Upper lobe of right lung (tissue), 1 donor: Measurements from ENCODE around the gene RPP40. TPM values are rescaled to one million over a fixed set of nuclear protein-coding genes. Genes with fewer than 3 reads are reported as not detected.

Source experiments
- ATAC-seq: fragments of 200-7000 bp; cut with Tn5 transposase; one replicate; pipeline ENCODE4 v1.9.1; 2020; ENCODE audit warnings: mild to moderate bottlenecking, moderate library complexity
- DNase-seq: peaks from one replicate; pipeline ENCODE4 v3.0.0-alpha.2; 2020
- H3K27ac ChIP-seq: fragments of 200-600 bp; one replicate; pipeline ENCODE4 v1.8.0; 2022
- H3K27me3 ChIP-seq: fragments of 200-600 bp; one replicate; pipeline ENCODE4 v1.8.0; 2022; ENCODE audit warnings: mild to moderate bottlenecking
- H3K36me3 ChIP-seq: fragments of 200-600 bp; one replicate; pipeline ENCODE4 v1.8.0; 2022
- H3K4me1 ChIP-seq: fragments of 200-600 bp; one replicate; pipeline ENCODE4 v1.8.0; 2022
- H3K4me3 ChIP-seq: fragments of 200-600 bp; one replicate; pipeline ENCODE4 v1.8.0; 2022; ENCODE audit warnings: mild to moderate bottlenecking
- H3K9me3 ChIP-seq: fragments of 200-600 bp; one replicate; pipeline ENCODE4 v1.8.0; 2022
- CTCF ChIP-seq: fragments of 200-600 bp; IDR thresholded peaks from one replicate; pipeline ENCODE4 v1.8.0; 2022; ENCODE audit warnings: antibody characterized with exemption
- intact Hi-C: fragments of 100-400 bp; cut with DNase I; formaldehyde crosslinking; loops from one replicate; pipeline ENCODE4 v1.11.0; 2022
- long read RNA-seq: library from polyadenylated mRNA; unstranded; transcript quantifications from one replicate; pipeline ENCODE4 v2.0.0, GENCODE V29; 2021
- total RNA-seq: library from RNA; stranded (reverse); fragmentation: NEBNext Ultra II Directional; extraction: Animal tissue kit (Norgen Biotek cat#: 25700); gene quantifications from one replicate; pipeline ENCODE4 v1.2.1, GENCODE V29; 2021
- donor health status: DM: no; HTN: yes; CAD: no; lungs with severe emphysema.

The RPP40 gene
- 5.2 TPM for total RNA-seq
- long read RNA-seq, partial matches to known transcripts: 2 of 7 reads
- long read RNA-seq, other reads (novel, unspliced or antisense): 4 of 7 reads

- Histone ChIP-seq H3K27ac (peak within 1 kb of the TSS; percentile 78), H3K27me3 (no peaks in the 10 kb centered on the region), H3K36me3 (no peaks in the 10 kb centered on the region), H3K4me1 (peaks cover 5% of the 10 kb centered on the region), H3K4me3 (peak within 1 kb of the TSS; percentile 83), H3K9me3 (no peaks in the 10 kb centered on the region)
- ATAC-seq (peak; percentile 99), DNase-seq (peak; percentile 99)
- TF ChIP-seq CTCF: peak; percentile 92
- intact Hi-C loops: no loop called here
Observed at GRCh38 chr6:5003604-5004372, at the start of gene RPP40. Gene RPP40, minus strand, starts transcription at chr6:5004037. Its CDS starts 35 bp downstream, at chr6:5004002.

GRCh38 chr6:5053038-5053437 lies 49.2 kb upstream of the RPP40 start:
- no peaks in the 10 kb centered on the region for H3K27me3 ChIP-seq
- H3K36me3 ChIP-seq: no peaks in the 10 kb centered on the region
- H3K9me3 ChIP-seq: no peaks in the 10 kb centered on the region
- ATAC-seq: no peak
- intact Hi-C loops: no loop called here
- no peak overlapping the region for H3K4me3 ChIP-seq
- no peak for TF ChIP-seq CTCF
- H3K4me1 ChIP-seq: no peaks in the 10 kb centered on the region
- H3K27ac ChIP-seq: no peak overlapping the region
- DNase-seq: no peak

GRCh38 chr6:5051394-5051793 lies 47.6 kb upstream of the RPP40 start:
- intact Hi-C loops: no loop called here
- H3K27me3 ChIP-seq: no peaks in the 10 kb centered on the region
- H3K36me3 ChIP-seq: no peaks in the 10 kb centered on the region
- TF ChIP-seq CTCF: no peak
- H3K27ac ChIP-seq: no peak overlapping the region
- no peaks in the 10 kb centered on the region for H3K4me1 ChIP-seq
- H3K4me3 ChIP-seq: no peak overlapping the region
- DNase-seq: no peak
- ATAC-seq: no peak
- H3K9me3 ChIP-seq: no peaks in the 10 kb centered on the region

GRCh38 chr6:5050009-5050408 lies 46.2 kb upstream of the RPP40 start:
- no peak for ATAC-seq
- Histone ChIP-seq H3K27ac (no peak overlapping the region), H3K4me1 (no peaks in the 10 kb centered on the region), H3K36me3 (no peaks in the 10 kb centered on the region), H3K27me3 (no peaks in the 10 kb centered on the region), H3K9me3 (no peaks in the 10 kb centered on the region), H3K4me3 (no peak overlapping the region)
- intact Hi-C loops: no loop called here
- no peak for DNase-seq
- TF ChIP-seq CTCF: no peak

GRCh38 chr6:5046430-5046829 lies 42.6 kb upstream of the RPP40 start:
- intact Hi-C loops: no loop called here
- no peak overlapping the region for H3K4me3 ChIP-seq
- no peak for TF ChIP-seq CTCF
- no peak for ATAC-seq
- no peaks in the 10 kb centered on the region for H3K9me3 ChIP-seq
- H3K27me3 ChIP-seq: no peaks in the 10 kb centered on the region
- no peak for DNase-seq
- H3K36me3 ChIP-seq: no peaks in the 10 kb centered on the region
- H3K4me1 ChIP-seq: no peaks in the 10 kb centered on the region
- H3K27ac ChIP-seq: no peak overlapping the region
